Stimulated activated CD8-positive, alpha-beta memory T cell treated with anti-CD3 and anti-CD28 coated beads, Interleukin-4, amount 100 ng/mL, for 48 hours (primary cell): ENCODE results near the gene MAPT.

Source experiments
- DNase-seq: peaks from one replicate; pipeline ENCODE4 v3.0.0-alpha.2; 2020

Gene MAPT

DNA sequence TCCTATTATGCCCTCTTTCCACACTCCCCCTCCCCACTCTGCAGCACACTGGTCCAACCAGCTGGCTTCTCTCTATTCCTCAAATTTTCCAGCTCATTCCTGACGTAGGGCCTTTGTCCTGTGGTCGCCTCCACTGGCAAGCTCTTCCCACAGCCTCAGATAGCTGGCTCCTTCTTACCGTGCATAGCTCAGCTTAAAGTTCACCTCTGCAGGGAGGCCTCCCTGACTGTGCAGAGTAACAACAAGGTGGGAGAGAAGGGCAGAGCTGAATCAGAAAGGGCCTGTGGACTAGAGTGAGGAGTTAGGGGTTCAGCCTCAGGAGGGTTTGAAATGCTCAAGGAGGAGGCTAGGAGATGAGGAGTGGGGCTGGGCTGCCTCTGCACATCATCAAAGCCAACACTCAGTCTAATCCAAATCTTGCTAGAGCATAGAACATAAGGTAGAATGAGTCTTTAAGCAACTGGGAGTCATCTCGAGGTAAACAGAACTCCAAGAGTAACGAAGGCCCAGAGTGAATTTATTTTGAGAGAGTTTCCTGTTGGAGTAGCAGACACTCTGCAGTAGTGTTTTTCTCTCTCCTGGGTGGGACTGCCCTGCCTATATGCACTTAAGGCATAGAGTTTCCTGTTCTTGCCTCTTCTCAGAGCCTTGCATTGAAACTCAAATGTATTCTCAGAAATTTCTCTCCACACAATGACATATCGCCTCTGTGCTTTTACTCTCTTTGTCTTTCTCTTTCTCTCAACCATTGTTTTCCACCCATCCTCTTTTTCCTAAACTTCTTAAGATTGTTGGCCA is 30.3 kb upstream of the MAPT start:
- DNase-seq = no peak

DNA sequence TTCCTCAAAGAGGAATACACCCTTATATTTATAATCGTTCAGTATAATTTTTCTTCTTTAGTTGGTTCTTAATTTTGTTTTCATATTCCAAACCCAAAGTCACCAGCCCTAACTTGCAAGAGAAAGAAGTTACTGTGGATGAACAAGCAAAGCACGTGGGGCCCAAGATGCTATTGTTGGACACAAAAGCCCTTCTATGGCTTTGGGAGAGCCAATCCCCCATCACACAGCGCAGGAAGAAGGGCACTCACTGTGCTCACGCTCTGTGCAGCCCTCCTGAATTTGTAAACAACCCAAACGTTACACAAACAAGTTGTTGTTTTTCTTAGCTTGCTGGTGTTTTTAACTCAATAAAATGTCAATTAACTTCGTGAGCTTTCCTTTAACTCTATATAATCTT is 27.2 kb upstream of the MAPT start:
- DNase-seq = no peak

DNA sequence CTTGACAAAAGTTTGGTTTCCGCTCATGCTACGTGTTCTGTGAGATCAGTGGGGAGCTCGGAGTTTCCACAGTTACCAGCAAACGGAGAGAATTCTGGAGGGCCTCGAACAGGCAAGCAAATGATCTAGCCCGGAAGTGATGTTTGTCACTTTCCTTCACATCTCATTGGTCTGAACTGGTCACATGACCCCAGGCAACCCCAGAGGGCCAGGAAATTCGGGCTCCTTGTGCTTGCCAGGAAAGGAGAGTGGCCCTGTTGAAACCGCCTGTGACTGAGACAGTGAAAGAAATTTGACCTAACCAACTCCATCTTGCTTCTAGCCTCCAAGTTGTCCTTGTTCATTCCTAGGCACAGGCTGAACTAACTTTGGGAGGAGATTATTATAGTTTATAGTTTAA is 26.7 kb upstream of the MAPT start:
- no peak for DNase-seq

DNA sequence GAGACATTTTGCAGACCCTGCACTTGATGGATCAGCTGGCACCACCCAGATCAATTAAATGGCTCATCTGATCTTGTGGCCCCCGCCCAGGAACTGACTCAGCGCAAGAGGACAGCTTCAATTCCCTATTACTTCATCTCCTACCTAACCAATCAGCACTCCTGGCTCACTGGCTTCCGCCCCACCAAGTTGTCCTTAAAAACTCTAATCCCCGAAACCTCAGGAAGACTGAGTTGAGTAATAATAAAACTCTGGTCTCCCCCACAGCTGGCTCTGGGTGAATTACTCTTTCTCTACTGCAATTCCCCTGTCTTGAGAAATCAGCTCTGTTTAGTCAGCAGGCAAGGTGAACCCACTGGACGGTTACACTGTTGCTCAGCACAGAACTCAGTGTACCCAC is 26.1 kb upstream of the MAPT start:
- DNase-seq = no peak

DNA sequence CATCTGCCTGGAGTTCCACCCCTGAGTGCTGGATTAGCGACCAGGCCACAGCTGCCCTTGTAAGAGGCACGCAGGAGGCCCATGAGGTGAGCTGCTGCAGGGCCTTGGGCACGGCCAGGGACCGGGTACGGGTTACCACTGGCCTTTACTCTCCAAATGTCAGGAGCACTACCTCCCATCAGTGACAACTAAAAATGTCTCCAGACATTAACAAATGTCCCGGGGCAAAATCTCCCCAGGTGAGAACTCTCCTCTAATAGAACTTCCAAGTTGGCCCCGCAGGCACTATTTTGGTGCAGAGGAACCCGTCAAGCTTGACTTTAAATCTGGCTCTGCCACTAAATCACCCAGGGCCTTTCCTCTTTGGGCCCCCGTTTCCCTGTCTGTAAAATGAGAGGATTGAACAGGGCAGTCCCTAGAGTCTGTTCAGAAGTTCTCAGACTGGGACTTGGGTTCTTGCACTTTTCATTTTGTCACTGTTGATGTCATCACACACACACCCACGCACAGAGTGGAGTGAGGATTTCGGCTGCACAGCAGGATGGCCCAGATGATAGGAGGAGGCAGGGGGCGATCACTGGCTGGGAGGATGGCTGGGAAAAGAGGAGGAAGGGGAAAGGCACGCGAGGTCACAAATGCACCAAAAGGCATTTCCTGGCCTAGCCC is 24.5 kb upstream of the MAPT start:
- DNase-seq = no peak

DNA sequence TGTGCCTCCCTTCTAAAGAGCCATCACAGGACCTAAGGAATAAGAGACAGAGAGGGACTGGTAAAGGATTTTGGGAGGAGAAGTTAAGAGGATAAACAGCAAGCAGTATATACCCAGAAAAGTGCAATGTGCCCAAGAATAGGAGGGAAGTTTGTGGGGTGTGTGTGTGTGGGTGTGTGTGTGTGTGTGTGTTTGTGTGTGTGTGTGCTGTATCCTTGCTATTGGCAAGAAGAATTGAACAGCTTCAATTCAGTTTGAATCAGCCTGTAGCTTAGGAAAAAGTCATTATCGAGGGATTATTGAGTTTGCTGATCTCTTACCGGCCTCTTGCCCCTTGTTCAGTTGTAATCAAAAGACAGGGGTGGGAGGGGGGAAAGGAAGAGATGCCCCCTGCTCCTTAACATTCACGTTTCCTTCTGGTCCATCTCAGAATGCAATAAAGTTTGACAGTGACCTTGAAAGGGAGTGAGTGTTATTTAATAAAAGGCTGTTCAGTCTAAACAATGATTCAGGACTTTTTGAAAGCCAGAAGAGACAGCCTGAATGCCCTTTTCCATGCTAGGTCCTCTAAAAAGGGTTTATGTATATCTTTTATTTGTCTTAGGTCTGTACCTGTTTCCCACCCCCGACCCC is 23.9 kb upstream of the MAPT start:
- no peak for DNase-seq

DNA sequence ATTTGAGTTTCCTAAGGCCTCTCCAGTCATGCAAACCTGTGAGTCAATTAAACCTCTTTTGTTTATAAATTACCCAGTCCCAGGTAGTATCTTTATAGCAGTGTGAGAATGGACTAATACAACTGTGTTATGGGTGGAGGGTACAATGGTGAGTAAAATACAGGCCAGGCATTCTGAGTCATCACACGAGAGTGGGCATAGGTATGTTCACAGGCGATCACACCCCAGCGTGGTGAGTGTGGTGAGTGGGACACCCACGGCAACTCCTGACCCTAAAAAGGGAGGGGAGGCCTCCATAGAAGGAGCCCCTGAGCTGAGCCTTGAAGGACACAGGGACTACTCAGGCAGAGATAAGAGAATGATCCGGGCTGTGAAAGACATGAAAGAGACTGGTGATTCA is 22.6 kb upstream of the MAPT start:
- no peak for DNase-seq

DNA sequence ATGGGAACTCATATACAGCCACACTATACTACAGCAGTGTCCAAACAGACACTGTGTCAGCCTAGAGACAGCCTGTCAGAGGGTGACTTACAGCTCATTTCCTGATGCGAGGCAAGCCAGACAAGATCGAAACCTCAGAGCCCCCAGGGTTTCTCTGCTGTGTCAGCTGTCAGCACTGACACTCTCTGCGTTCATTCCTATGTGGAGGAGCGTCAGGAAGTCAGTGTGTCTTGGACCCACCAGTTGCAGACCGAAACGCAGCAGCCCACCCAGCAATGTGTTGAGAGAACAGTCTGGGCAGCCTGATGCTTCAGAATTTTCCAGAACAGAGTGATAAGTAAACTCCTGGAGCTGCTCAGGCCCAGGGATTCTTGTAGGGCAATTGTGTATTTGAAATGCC is 20.6 kb upstream of the MAPT start:
- DNase-seq = peak; percentile 57

DNA sequence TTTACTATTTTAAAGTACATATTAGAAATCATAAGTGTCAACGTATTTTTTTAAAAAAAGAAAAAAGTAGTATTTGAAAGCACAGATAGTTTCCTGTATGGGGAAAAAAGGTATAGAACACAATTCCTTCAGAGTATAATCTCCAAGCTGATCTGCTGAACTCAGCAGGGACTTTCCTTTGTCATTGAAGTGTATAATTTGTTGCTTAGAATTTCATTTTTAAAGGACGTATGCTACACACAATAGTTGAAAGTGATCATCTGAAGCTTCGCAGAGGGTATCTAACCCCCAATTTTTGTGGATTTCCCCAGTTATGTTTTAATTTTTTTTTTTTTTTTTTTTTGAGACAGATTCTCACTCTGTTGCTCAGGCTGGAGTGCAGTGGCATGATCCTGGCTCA is 20.2 kb upstream of the MAPT start:
- no peak for DNase-seq

DNA sequence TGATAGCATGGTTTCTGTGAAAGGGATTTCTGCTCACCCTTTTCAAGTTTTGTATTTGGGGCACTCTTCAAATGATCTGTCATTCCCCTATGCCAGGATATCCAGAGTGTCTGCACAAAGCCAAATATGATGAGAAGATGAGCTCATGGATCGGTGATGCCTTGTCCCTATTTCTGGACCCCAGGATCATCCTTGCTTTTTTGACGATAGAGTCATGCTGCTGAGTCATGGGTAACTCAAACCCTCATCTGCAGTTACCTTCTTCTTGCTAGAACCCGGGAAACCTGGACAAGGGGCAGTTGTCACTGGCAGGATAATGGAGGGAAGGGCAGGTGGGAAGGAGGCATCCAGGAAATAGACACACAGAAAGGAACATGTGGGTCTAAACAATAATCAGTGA is 17.8 kb upstream of the MAPT start:
- no peak for DNase-seq

DNA sequence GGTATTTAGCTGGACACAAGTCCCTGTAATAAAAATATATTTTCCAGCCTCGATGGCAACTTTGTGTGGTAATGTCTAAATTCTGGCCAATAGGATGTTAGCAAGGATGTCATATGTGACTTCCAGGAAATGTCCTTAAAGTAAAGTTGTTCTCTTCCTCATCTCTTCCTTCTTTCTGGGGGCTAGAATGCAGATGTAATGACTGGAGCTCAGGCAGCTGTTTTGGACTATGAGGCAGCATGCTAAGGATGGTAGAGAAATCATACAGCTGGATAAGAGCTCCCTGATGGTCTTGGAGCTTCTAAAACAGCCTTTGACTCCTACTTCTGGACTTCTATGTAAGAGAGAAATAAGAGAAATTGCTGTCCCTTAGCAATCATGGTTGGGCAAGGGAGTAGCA is 16.9 kb upstream of the MAPT start:
- DNase-seq = no peak

DNA sequence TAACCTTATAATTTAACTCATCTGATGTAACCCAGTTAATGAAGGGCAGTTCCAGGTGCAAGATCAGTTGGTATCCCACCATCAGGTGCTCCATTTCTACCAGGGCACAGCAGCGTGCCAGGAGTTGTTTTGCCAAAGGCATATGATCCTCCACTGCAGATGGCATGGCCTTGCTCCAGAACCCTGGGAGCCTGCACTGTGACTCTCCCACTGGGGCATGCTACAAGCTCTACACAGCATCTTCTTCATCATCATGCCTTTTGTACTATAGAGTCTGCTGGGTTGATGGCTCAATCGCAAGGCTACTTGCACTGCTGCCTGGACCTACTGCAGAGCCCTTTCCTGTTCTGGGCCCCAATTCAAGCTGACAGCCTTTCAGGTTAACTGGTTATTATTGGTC is 11.3 kb upstream of the MAPT start:
- no peak for DNase-seq

DNA sequence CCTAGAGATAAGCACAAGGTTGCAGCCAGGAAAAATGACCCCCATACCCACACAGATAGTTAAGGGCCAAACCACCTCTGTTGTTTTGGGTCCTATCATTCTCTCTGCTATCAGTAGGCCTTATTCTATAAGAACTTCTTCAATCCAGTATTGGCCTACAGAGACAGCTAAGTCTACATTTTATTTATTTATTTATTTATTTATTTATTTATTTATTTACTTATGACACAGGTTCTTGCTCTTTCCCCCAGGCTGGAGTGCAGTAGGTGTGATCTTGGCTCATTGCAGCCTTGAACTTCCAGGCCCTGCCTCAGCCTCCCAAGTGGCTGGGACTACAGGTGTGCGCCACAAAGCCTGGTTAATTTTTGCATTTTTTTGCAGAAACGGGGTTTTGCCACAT is 7.5 kb upstream of the MAPT start:
- no peak for DNase-seq

DNA sequence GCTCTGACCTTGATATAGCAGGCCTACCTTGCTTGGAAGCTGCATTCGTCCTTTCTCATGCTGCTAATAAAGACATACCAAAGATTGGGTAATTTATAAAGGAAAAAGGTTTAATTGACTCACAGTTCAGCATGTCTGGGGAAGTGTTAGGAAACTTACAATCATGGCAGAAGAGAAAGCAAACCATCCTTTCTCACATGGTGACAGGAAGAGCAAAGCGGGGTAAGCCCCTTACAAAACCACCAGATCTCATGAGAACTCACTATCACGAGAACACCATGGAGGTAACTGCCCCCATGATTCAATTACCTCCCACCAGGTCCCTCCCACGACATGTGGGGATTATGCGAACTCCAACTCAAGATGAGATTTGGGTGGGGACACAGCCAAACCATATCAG is 6.0 kb upstream of the MAPT start:
- DNase-seq = no peak

DNA sequence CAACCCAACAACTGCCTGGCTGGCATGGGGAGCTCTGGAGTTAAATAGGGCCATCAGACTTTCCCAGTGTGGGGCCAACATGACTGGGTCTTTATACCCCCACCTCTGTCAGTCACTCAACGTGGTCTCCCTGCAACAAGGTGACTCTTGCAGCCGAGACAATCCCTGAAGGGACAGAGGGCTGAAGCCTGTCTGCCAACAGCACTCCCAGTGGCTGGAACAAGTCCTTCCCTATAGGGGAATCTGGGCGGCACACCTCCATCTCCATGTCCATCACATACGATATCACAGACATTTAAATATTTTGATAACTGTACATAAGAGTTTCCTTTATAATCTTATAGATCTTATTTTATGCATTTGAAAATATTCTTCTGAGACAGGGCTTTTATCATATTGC is 4.8 kb upstream of the MAPT start:
- DNase-seq = no peak

DNA sequence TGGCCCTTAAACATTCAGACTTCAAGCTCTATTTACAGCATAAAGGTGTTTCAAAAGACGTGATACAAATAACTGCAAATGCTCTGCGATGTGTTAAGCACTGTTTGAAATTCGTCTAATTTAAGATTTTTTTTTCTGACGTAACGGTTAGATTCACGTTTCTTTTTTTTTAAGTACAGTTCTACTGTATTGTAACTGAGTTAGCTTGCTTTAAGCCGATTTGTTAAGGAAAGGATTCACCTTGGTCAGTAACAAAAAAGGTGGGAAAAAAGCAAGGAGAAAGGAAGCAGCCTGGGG is 681 bp upstream of the MAPT start:
- DNase-seq = no peak

DNA sequence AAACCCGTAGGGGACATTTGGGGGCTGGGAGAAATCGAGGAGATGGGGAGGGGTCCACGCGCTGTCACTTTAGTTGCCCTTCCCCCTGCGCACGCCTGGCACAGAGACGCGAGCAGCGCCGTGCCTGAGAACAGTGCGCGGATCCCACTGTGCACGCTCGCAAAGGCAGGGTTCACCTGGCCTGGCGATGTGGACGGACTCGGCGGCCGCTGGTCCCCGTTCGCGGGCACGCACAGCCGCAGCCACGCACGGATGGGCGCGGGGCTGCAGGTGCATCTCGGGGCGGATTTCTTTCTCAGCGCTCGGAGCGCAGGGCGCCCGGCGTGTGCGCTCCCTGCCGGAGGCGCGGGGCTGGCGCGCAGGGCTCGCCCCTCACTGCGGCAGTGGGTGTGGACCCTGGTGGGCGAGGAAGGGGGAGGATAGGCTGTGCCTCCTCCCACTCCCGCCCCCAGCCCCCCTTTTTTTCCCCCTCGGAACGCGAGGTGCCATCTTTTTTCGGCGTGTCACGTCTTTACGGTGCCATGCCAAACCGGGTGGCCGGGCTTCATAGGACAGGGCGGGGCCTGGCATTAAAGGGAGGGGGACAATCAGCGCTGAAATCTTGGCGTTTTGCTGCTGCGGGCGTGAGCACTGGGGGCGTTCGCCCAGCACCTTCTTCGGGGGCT is 1.1 kb downstream of the MAPT start:
- DNase-seq = peak; percentile 41

DNA sequence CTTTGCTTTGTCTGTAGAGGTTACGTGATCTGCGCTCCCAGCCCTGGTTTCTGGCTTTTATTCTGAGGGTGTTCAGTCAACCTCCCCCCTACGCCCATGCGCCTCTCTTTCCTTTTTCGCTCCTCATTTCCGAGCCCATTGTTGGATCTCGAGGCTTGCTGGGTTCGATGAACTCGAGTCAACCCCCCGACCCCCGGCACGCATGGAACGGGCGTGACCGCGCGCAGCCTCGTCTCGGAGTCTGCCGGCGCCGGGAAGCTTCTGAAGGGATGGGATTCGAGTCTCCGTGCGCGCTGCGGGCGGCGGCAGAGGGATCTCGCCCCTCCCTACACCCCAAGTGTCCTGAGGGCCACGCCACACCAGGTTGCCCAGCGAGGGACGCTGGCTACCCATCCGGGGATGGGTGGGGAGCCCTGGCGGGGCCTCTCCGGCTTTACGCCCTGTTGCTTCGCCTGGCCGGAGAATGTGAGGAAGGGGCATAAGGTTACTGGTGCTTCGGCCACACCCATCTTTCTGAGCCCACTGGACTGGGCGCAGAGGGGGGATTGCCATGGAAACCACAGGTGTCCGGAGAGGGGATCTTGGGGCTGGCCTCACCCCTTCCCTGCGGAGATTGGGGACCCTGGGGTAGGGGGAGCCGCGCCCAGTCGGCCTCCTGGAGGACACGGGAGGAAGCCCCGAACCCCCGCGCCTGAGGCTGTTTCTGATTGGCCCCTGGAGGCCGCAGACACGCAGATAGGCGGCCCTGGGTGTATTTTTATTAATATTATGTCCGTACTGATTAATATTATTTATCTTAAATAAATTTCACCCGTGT is 1.8 kb downstream of the MAPT start:
- DNase-seq = no peak

DNA sequence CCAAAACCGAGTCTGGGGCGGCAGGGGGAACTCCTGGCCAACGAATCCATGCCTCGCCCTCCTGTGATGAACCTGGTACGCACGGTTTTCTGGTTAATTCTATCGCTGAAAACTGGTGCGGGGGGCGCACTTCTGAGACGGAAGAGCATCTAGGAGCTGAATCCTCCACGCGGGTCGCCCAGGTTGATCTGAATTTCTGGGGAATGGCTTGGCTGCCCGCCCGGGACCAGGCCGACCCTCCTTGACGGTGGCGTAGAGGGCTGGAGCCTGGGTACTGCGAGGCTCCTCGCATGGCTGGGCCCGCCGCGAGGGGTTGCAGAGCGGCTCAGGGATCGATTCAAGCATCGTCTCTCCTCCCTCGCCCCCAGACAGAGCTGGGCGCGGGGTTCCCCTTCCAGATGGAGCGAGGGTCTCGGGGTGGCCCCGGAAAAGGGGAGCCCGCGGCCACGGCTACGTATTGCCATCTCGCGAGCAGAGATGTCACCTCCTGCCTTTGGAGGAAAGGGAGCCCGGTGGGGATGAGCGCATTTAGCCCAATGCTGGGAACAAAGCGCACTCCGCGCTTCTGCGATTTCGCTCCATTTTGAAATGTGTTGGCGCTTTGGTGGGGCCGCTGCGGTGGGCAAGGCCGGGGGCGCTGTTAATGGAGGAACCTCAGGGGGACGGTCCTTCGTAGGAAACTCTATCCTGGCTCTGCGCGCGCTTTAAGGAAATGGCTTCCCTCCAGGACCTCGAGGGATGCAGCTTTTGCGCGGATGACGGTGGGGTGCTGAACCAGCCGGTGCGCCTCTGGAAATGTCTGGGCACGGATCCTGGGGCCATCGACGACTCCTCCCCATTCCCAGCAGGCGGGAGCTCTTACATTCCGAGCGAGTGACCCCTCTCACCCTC is 2.7 kb downstream of the MAPT start:
- DNase-seq = no peak

DNA sequence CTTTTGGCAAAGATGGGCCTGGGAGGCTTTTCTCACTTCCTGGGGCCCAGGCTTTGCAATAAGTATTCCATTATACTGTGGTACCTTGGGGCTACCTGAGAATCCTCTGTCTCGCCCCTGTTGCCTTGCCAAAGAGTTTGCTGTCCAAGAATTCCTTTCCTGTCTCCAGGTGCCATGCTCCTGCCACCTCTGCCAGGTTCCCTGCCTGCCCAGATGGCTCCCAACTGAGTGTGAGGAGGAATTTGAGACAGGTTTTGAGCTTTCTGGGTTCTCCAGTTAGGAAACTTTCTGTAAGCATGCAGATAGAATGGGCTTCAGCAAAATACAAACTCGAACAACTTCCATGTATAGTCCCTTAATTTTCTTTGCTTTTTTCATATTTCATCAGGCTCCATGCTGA is 5.8 kb downstream of the MAPT start:
- DNase-seq = no peak

DNA sequence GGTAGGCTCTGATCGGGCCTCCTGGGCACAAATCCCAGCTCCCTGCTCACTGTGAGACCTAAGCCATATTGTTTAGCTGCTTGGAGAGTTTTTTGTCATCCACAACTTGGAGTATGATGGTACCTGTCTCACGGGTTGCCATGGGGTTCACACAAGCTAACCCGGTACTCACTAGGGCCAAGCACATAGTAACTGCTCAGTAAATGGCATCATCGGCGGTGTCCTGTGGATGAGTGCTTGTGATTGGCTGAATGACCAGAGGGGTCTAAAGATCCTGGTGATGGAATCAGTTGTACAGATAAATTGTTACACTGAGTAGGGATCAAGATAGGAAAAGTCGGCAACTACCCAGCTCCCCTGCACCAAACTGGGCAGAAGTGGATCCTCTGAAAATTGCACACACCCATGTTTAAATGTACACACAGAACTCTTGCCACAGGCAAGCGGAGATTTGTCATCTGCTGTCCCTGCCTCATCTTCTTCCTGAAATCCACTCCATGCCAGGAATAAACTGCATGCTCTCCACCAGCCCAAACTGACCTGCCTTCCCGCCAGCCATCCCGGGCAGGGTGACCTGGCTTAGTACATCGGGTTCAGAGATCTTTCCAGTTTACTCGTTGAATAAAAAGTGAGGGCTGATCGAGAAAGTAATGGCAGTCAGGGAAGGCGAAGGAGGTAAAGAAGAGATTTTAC is 6.5 kb downstream of the MAPT start:
- no peak for DNase-seq
